ENCODE data around the gene EPHB3. TPM values are rescaled to one million over a fixed set of nuclear protein-coding genes. Genes with fewer than 3 reads are reported as not detected.

EPHB3 gene
- total RNA-seq, 1 donor from 2014 or later, result 1.2 TPM

DNA sequence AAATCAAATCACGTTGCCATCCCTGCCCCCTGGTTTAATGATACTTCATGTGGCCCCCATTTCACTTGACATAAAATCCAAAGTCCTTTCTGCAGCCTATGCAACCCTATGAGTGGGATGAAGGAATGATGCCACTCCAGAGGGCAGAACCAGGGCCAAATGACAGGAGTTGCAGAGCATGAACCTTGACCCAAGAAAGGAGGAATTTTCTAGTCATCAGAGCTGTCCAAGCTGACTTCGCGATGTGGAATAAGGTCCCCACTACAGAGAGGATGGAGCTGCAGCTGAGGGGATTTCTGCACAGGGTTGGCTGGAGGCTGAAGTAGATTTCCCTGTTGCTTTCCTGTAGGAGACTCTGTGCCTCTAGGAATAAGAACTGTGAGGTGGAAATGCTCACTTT lies 15.8 kb upstream of the EPHB3 start:
- H3K9me3 ChIP-seq, result no peaks in the 10 kb centered on the region
- no peaks in the 10 kb centered on the region for H3K27me3 ChIP-seq
- intact Hi-C loops (cut with DNase I), result no loop called here
- no peak overlapping the region for H3K27ac ChIP-seq
- no peaks in the 10 kb centered on the region for H3K36me3 ChIP-seq
- no peak for DNase-seq (ENCODE audit: low spot score in 2 of 2)
- TF ChIP-seq, protein P1, sequence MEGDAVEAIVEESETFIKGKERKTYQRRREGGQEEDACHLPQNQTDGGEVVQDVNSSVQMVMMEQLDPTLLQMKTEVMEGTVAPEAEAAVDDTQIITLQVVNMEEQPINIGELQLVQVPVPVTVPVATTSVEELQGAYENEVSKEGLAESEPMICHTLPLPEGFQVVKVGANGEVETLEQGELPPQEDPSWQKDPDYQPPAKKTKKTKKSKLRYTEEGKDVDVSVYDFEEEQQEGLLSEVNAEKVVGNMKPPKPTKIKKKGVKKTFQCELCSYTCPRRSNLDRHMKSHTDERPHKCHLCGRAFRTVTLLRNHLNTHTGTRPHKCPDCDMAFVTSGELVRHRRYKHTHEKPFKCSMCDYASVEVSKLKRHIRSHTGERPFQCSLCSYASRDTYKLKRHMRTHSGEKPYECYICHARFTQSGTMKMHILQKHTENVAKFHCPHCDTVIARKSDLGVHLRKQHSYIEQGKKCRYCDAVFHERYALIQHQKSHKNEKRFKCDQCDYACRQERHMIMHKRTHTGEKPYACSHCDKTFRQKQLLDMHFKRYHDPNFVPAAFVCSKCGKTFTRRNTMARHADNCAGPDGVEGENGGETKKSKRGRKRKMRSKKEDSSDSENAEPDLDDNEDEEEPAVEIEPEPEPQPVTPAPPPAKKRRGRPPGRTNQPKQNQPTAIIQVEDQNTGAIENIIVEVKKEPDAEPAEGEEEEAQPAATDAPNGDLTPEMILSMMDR (IDR thresholded peaks at IDR 0.05), result no peak
- no peak overlapping the region for H3K4me3 ChIP-seq
- no peaks in the 10 kb centered on the region for H3K4me1 ChIP-seq

DNA sequence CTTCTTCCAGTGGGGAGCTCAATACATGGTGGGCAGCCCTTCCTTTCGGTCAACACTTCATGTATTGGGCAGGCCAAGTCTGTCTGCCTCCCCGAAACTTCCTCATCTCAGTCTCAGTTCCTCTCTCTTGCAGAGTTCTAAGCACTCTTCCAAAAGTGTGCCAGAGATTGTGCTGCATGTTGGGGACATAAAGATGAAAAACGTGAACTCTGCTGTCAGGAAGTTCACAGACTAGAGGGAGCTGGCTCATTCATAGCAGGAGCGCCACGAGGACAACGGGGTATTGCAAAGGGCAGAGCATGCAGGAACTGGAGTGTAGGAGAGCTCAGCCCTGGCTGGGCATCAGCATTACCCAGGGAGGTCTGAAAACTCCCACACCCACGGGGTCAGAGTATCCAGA lies 15.3 kb upstream of the EPHB3 start:
- Histone ChIP-seq H3K4me1 (no peaks in the 10 kb centered on the region), H3K36me3 (no peaks in the 10 kb centered on the region), H3K9me3 (no peaks in the 10 kb centered on the region), H3K4me3 (no peak overlapping the region), H3K27ac (no peak overlapping the region), H3K27me3 (no peaks in the 10 kb centered on the region)
- intact Hi-C loops (cut with DNase I), result no loop called here
- peak in 1 of 2 donors; percentile 63 for DNase-seq (ENCODE audit: low spot score in 2 of 2)
- TF ChIP-seq, protein P1 (IDR thresholded peaks at IDR 0.05), result no peak

DNA sequence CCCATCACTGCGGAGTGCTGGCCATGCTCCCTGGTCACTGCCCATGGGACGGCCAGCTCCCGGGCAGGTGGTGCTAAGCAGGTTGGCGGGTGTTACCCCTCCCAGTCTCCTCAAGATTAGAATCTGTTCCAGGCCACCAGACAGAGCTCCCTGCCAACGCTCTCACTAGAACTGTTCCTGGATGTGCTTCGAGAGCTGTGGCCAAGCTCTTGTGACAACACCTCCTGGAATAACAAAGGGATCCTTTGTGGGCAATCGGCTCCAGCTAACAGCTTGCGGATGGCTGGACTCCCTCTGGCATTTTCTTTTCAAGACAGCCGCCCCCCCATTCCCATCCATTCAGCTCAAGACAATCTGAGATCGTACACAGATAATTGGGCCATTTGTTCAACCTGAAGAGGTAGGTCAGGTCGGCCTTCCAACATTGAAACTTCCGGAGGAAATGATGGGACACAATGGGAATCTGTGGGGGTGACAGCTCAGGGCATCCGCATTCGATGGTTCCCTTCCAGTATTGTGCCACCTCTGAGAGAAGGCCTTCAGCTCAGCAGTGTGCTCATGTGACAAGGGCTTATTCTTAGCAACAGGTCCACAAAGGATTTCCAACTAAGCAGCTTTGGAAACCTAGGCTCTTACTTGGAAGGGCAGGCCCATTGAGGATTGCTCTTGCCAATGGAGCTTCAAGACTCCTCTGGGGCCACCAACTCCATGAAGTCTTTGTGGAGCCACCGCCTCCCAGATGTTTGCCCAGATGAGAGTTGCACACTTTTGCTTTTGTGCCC lies 11.6 kb upstream of the EPHB3 start:
- H3K27ac ChIP-seq, result no peak overlapping the region
- H3K9me3 ChIP-seq, result no peaks in the 10 kb centered on the region
- no peak overlapping the region for H3K4me3 ChIP-seq
- H3K27me3 ChIP-seq, result no peaks in the 10 kb centered on the region
- no peaks in the 10 kb centered on the region for H3K4me1 ChIP-seq
- DNase-seq (ENCODE audit: low spot score in 2 of 2), result no peak
- H3K36me3 ChIP-seq, result no peaks in the 10 kb centered on the region
- TF ChIP-seq, protein P1 (IDR thresholded peaks at IDR 0.05), result no peak
- intact Hi-C loops (cut with DNase I), result no loop called here

DNA sequence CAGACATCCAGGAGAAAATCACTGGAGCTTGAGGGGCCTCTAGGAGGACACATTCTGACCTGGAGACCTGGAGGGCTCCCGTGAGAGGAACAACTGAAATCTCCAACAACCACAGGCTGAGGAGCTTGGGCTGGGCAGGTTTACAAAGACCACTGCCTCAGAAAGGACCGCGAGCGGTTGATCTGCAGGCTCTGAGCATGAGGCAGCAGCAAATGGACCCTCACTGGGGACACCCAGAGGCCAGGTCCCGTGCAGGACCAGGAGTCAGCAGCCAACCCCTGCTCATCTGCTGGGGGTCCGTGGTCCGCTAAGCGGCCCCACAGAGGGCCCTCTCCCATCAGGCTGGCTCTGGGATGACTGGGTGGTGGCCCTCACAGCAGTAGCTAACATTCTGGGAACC lies 10.5 kb upstream of the EPHB3 start:
- no peak for DNase-seq (ENCODE audit: low spot score in 2 of 2)
- H3K36me3 ChIP-seq, result no peaks in the 10 kb centered on the region
- intact Hi-C loops (cut with DNase I), result no loop called here
- no peaks in the 10 kb centered on the region for H3K4me1 ChIP-seq
- TF ChIP-seq, protein P1 (IDR thresholded peaks at IDR 0.05), result no peak
- no peak overlapping the region for H3K27ac ChIP-seq
- H3K9me3 ChIP-seq, result no peaks in the 10 kb centered on the region
- no peaks in the 10 kb centered on the region for H3K27me3 ChIP-seq
- no peak overlapping the region for H3K4me3 ChIP-seq

DNA sequence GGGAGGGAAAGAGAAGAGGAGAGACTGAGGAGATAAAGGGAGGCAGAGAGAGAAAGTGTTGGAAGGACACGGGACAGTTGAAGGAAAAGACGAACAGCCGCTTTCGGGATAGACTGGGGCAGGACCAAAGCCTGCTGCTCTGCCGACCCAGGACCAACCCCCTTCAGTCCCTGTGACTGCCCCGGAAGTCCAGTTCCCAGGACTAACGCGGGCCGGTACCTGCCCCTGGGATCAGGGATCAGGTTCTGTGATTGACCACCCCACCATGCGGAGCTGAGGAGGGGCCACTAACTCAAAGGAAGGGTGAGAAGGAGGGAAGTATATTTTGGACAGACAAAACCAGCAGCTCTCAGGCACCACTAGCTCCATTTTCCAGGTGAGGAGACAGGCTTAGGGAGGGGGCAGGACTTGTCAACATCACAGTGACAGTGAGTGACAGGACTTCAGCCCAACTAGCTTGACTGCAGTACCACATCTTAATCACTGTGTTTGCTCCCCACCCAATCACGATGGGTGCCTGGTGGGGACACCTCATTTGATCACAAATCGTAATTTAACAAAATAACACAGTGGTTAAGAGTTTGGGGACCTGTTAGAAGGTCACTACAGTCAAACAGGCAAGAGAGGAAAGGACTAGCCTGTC lies 9.8 kb upstream of the EPHB3 start:
- H3K36me3 ChIP-seq, result no peaks in the 10 kb centered on the region
- no peak for DNase-seq (ENCODE audit: low spot score in 2 of 2)
- intact Hi-C loops (cut with DNase I), result no loop called here
- H3K4me1 ChIP-seq, result no peaks in the 10 kb centered on the region
- TF ChIP-seq, protein P1 (IDR thresholded peaks at IDR 0.05), result no peak
- no peaks in the 10 kb centered on the region for H3K27me3 ChIP-seq
- no peaks in the 10 kb centered on the region for H3K9me3 ChIP-seq
- H3K27ac ChIP-seq, result no peak overlapping the region
- no peak overlapping the region for H3K4me3 ChIP-seq

Measured in ascending aorta (tissue), 2 donors.